Cardiac muscle cell (in vitro differentiated cells and primary cell): ENCODE data around the gene MAGEB17. TPM values are rescaled to one million over a fixed set of nuclear protein-coding genes. Genes with fewer than 3 reads are reported as not detected.

Experiments
- DNase-seq, 2 donors: peaks; one replicate each; pipeline versions ENCODE4 v3.0.0 to v3.0.0-alpha.2; 2010 to 2017; ENCODE audit warnings: low read depth in 1 of 2, low spot score in 1 of 2
- H3K27ac ChIP-seq: fragments of 200-600 bp; sonication (generic); 2 replicates; pipeline ENCODE4 v1.5.1; 2016
- H3K27me3 ChIP-seq: fragments of 200-600 bp; sonication (generic); 2 replicates; pipeline ENCODE4 v1.6.0; 2016; ENCODE audit warnings: control low read depth
- H3K36me3 ChIP-seq: fragments of 200-600 bp; sonication (generic); 2 replicates; pipeline ENCODE4 v1.5.1; 2016; ENCODE audit warnings: control low read depth
- H3K4me1 ChIP-seq: fragments of 200-600 bp; sonication (generic); 2 replicates; pipeline ENCODE4 v1.8.1; 2017; ENCODE audit warnings: low read depth, mild to moderate bottlenecking, mixed run types
- H3K4me3 ChIP-seq: fragments of 200-600 bp; sonication (generic); 2 replicates; pipeline ENCODE4 v1.5.1; 2016; ENCODE audit warnings: mild to moderate bottlenecking
- H3K9me3 ChIP-seq: fragments of 200-600 bp; sonication (generic); 2 replicates; pipeline ENCODE4 v1.5.1; 2017; ENCODE audit warnings: low read depth, mild to moderate bottlenecking, control low read depth
- polyA plus RNA-seq: library from polyadenylated mRNA; unstranded; fragments of >200 nt; fragmentation: Nextera tagmentation; extraction: Ambion mirVana; gene quantifications from 2 replicates; pipeline ENCODE4 v1.2.1, GENCODE V29; 2016
- total RNA-seq: library from RNA; depleted of rRNA; stranded (reverse); fragments of >200 nt; gene quantifications from 2 replicates; pipeline ENCODE4 v1.2.3, GENCODE V29; 2016
- TF ChIP-seq, protein P1 (sequence below): IDR thresholded peaks from 2 replicates; pipeline ENCODE4 v1.5.1; 2012; ENCODE audit warnings: low read depth, mild to moderate bottlenecking, low read length

Gene MAGEB17
- total and polyA plus RNA-seq, 2 experiments from 2014 or later, result 0.22 TPM; not detected in 1

DNA sequence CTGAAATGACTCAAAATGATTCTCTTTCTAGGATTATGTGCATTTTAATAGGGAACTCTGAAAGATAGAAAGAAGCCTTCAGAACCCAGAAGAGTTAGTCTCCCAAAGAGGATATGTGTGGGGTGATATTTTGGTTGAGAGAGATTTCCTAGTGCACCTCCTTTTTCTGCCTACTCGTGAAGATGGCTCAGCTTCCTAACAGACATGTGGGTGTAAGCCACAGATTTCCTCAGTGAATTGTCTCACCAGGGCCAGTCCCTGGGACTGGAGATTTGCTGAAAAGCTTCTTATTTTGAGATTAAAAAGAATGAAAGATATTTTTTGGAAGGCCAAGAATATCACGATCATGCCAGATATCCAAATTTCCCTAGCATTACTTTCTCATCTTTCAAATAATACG, 42.8 kb downstream of the MAGEB17 start:
- TF ChIP-seq, protein P1, sequence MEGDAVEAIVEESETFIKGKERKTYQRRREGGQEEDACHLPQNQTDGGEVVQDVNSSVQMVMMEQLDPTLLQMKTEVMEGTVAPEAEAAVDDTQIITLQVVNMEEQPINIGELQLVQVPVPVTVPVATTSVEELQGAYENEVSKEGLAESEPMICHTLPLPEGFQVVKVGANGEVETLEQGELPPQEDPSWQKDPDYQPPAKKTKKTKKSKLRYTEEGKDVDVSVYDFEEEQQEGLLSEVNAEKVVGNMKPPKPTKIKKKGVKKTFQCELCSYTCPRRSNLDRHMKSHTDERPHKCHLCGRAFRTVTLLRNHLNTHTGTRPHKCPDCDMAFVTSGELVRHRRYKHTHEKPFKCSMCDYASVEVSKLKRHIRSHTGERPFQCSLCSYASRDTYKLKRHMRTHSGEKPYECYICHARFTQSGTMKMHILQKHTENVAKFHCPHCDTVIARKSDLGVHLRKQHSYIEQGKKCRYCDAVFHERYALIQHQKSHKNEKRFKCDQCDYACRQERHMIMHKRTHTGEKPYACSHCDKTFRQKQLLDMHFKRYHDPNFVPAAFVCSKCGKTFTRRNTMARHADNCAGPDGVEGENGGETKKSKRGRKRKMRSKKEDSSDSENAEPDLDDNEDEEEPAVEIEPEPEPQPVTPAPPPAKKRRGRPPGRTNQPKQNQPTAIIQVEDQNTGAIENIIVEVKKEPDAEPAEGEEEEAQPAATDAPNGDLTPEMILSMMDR, result no peak
- no peak overlapping the region for H3K4me3 ChIP-seq
- H3K9me3 ChIP-seq, result no peaks in the 10 kb centered on the region
- H3K27ac ChIP-seq, result no peak overlapping the region
- H3K27me3 ChIP-seq, result no peaks in the 10 kb centered on the region
- no peaks in the 10 kb centered on the region for H3K36me3 ChIP-seq
- H3K4me1 ChIP-seq, result no peaks in the 10 kb centered on the region
- DNase-seq, result no peak

GRCh38 chrX:16212024-16212423, 44.7 kb downstream of the MAGEB17 start:
- peak in 1 of 2 donors; percentile 5 for DNase-seq
- Histone ChIP-seq H3K9me3 (no peaks in the 10 kb centered on the region), H3K27me3 (no peaks in the 10 kb centered on the region), H3K36me3 (no peaks in the 10 kb centered on the region), H3K27ac (no peak overlapping the region), H3K4me3 (no peak overlapping the region), H3K4me1 (no peaks in the 10 kb centered on the region)
- TF ChIP-seq, protein P1, result no peak

DNA sequence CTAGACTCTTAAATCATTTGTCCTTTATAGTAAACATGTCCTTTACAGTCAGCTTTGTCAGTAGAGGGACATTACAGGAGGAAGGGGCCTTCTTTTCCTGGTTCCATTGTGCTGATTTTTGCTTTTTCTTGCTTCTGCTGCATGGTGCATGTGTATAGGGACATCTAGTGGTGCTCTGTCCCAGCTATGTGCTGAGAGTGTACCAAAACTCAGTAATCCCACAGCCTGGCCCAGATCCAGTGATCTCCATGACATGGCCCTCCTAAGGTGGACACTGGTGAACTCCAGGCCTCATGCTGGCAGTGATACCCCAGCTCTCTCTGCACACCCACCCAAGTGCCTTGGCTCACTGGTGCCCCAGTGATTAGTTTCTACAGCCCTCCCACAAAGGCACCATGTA, 45.2 kb downstream of the MAGEB17 start:
- Histone ChIP-seq H3K4me1 (no peaks in the 10 kb centered on the region), H3K27me3 (no peaks in the 10 kb centered on the region), H3K36me3 (no peaks in the 10 kb centered on the region), H3K27ac (no peak overlapping the region), H3K4me3 (no peak overlapping the region), H3K9me3 (no peaks in the 10 kb centered on the region)
- TF ChIP-seq, protein P1, result peak; percentile 45
- peak; percentile 24 to 36 for DNase-seq

DNA sequence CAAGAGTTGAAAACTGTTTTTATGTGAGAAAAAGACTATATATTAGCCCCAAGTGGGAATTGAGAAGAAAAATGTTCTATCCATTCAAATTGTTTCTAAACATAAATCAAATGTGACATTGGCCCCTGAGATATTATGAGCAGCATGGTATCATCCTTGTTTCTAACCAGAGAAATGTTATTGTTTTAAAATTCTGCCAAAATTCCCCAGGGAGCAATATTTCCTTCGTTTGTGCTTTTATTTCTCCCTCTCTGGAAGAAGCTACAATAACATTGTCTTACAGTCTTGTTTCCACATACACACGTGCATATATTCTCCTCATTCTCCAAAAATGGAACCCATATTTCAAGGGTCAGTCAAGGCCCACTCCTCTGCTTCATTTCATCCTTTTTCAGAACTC, 46.7 kb downstream of the MAGEB17 start:
- Histone ChIP-seq H3K4me3 (no peak overlapping the region), H3K27ac (no peak overlapping the region), H3K9me3 (no peaks in the 10 kb centered on the region), H3K36me3 (no peaks in the 10 kb centered on the region), H3K4me1 (no peaks in the 10 kb centered on the region), H3K27me3 (no peaks in the 10 kb centered on the region)
- no peak for DNase-seq
- TF ChIP-seq, protein P1, result no peak

- Histone ChIP-seq H3K4me3 (no peak overlapping the region), H3K9me3 (no peaks in the 10 kb centered on the region), H3K36me3 (no peaks in the 10 kb centered on the region), H3K4me1 (no peaks in the 10 kb centered on the region), H3K27me3 (no peaks in the 10 kb centered on the region), H3K27ac (no peak overlapping the region)
- TF ChIP-seq, protein P1, result no peak
- no peak for DNase-seq
Observed at GRCh38 chrX:16215660-16216059, 48.4 kb downstream of the MAGEB17 start.

Other genes starting within 250 kb of the MAGEB17 start
- gene GRPR, start 43.9 kb upstream of the MAGEB17 start, total RNA-seq, result 0.67 and 0.69 TPM in 2 replicates
- gene GRPR, start 43.9 kb upstream of the MAGEB17 start, polyA plus RNA-seq, result 0.21 and 0.52 TPM in 2 replicates